Vagina (tissue), 2 donors: ENCODE measurements around the gene ZNF219. TPM values are rescaled to one million over a fixed set of nuclear protein-coding genes. Genes with fewer than 3 reads are reported as not detected.

Source experiments
- DNase-seq, 2 donors: peaks; one replicate each; pipeline ENCODE4 v3.0.0-alpha.2; 2017; ENCODE audit errors: extremely low spot score in 2 of 2
- H3K27ac ChIP-seq: fragments of 200-600 bp; sonication (generic); one replicate; pipeline ENCODE4 v1.5.1; 2019
- H3K27me3 ChIP-seq: fragments of 200-600 bp; sonication (generic); one replicate; pipeline ENCODE4 v1.5.1; 2019
- H3K36me3 ChIP-seq, 2 donors: fragments of 200-600 bp; sonication (generic); one replicate each; pipeline ENCODE4 v1.5.1; 2017 to 2019
- H3K4me1 ChIP-seq: fragments of 200-600 bp; sonication (generic); one replicate; pipeline ENCODE4 v1.5.1; 2019
- H3K4me3 ChIP-seq, 2 donors: fragments of 200-600 bp; sonication (generic); 1 replicate in 1 of 2; 2 replicates in 1 of 2; pipeline ENCODE4 v1.5.1; 2016 to 2019
- H3K9me3 ChIP-seq: fragments of 200-600 bp; sonication (generic); one replicate; pipeline ENCODE4 v1.5.1; 2019
- CTCF ChIP-seq, 3 experiments: fragments of 450-650 bp in 2 of 3; fragments of 200-600 bp in 1 of 3; sonication (generic) in 1 of 3; IDR thresholded peaks; one replicate each; pipeline ENCODE4 v1.5.1; 2017 to 2019; ENCODE audit warnings: antibody characterized with exemption in 3 of 3, mild to moderate bottlenecking in 2 of 3, moderate library complexity in 2 of 3
- POLR2A ChIP-seq, 2 donors: fragments of 450-650 bp; IDR thresholded peaks; one replicate each; pipeline ENCODE4 v1.6.1; 2017; ENCODE audit warnings: antibody characterized with exemption in 2 of 2, mild to moderate bottlenecking in 2 of 2, moderate library complexity in 2 of 2
- POLR2AphosphoS5 ChIP-seq, 2 donors: sonication (generic); formaldehyde crosslinking; IDR thresholded peaks; one replicate each; pipeline ENCODE4 v1.9.0; 2017; ENCODE audit warnings: antibody characterized with exemption in 2 of 2, mild to moderate bottlenecking in 2 of 2, low read depth in 1 of 2; ENCODE audit not compliant: insufficient read depth in 1 of 2
- intact Hi-C: fragments of 100-400 bp; cut with DNase I; formaldehyde crosslinking; loops from one replicate; pipeline ENCODE4 v1.15.1; 2023
- total RNA-seq: library from RNA; depleted of rRNA; stranded (reverse); fragments of >200 nt; gene quantifications from one replicate; pipeline ENCODE4 v1.2.3, GENCODE V29; 2016

ZNF219 gene
- total RNA-seq, 1 donor from 2014 or later = 69.2 TPM

GRCh38 chr14:21089271-21089670 lies 9.2 kb downstream of the ZNF219 start:
- Histone ChIP-seq H3K9me3 (no peaks in the 10 kb centered on the region), H3K27ac (no peak overlapping the region), H3K4me1 (peaks cover 11% of the 10 kb centered on the region), H3K27me3 (no peaks in the 10 kb centered on the region), H3K4me3 (no peak overlapping the region), H3K36me3 (peaks cover 0 to 51% of the 10 kb centered on the region in 2 donors)
- TF ChIP-seq POLR2AphosphoS5 (IDR thresholded peaks at IDR 0.05; ENCODE audit: insufficient read depth in 1 of 2, low read depth in 1 of 2) = no peak
- TF ChIP-seq POLR2A (IDR thresholded peaks at IDR 0.05) = no peak
- TF ChIP-seq CTCF (IDR thresholded peaks at IDR 0.05) = no peak
- no peak for DNase-seq
- intact Hi-C loops = no loop called here

- Histone ChIP-seq H3K4me1 (peaks cover 6% of the 10 kb centered on the region), H3K27ac (no peak overlapping the region), H3K9me3 (no peaks in the 10 kb centered on the region), H3K27me3 (no peaks in the 10 kb centered on the region), H3K36me3 (peaks cover 0 to 56% of the 10 kb centered on the region in 2 donors), H3K4me3 (no peak overlapping the region)
- intact Hi-C loops = no loop called here
- TF ChIP-seq CTCF (IDR thresholded peaks at IDR 0.05) (no peak), POLR2A (IDR thresholded peaks at IDR 0.05) (no peak), POLR2AphosphoS5 (IDR thresholded peaks at IDR 0.05; ENCODE audit: insufficient read depth in 1 of 2, low read depth in 1 of 2) (no peak)
- DNase-seq = no peak
These were observed 9.8 kb downstream of the ZNF219 start for GRCh38 chr14:21088687-21089086.

GRCh38 chr14:21087294-21088091 lies 11.0 kb downstream of the ZNF219 start:
- H3K27ac ChIP-seq = peak overlapping the region; percentile 12
- peak in 1 of 2 donors; percentile 87 for DNase-seq
- H3K4me1 ChIP-seq = peaks cover 6% of the 10 kb centered on the region
- H3K27me3 ChIP-seq = no peaks in the 10 kb centered on the region
- intact Hi-C loops = no loop called here
- H3K9me3 ChIP-seq = no peaks in the 10 kb centered on the region
- peaks cover 0 to 65% of the 10 kb centered on the region in 2 donors for H3K36me3 ChIP-seq
- TF ChIP-seq CTCF (IDR thresholded peaks at IDR 0.05) (no peak), POLR2A (IDR thresholded peaks at IDR 0.05) (no peak), POLR2AphosphoS5 (IDR thresholded peaks at IDR 0.05; ENCODE audit: insufficient read depth in 1 of 2, low read depth in 1 of 2) (peak in 1 of 2 donors; percentile 23)
- H3K4me3 ChIP-seq = no peak overlapping the region

GRCh38 chr14:21086908-21087293 lies 11.6 kb downstream of the ZNF219 start:
- Histone ChIP-seq H3K9me3 (no peaks in the 10 kb centered on the region), H3K27me3 (no peaks in the 10 kb centered on the region), H3K27ac (peak overlapping the region; percentile 12), H3K4me1 (peaks cover 6% of the 10 kb centered on the region), H3K4me3 (no peak overlapping the region), H3K36me3 (peaks cover 0 to 71% of the 10 kb centered on the region in 2 donors)
- no peak for TF ChIP-seq POLR2AphosphoS5 (IDR thresholded peaks at IDR 0.05; ENCODE audit: insufficient read depth in 1 of 2, low read depth in 1 of 2)
- TF ChIP-seq CTCF (IDR thresholded peaks at IDR 0.05) = no peak
- TF ChIP-seq POLR2A (IDR thresholded peaks at IDR 0.05) = no peak
- intact Hi-C loops = no loop called here
- DNase-seq = no peak
